Activated effector memory CD4-positive, alpha-beta T cell treated with anti-CD3 and anti-CD28 coated beads, Interleukin-2, amount 50 U/mL, for 16 hours (primary cell): ENCODE data around the gene DYNC1H1.

Experiments used
- DNase-seq: peaks from one replicate; pipeline ENCODE4 v3.0.0-alpha.2; 2020

The DYNC1H1 gene

DNA sequence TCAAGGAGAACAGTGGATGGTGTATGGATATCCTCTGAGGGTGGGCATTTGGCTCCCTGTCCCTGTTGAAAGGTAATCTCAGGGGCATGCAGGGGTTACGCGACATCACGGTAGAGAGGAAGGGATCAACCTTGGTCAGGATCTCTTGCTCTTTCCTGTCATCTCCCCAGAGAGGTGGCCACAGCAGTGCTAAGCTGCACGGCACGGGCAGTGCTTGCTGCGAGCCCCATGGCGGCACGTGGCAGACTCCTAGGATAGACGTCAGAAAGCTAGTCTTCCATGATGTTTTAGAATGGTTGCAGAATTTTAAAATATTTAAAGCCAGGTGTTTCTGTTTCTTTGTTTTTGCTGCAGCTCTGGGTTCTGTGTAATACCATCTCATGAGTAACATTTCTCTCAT is 41.0 kb downstream of the DYNC1H1 start:
- DNase-seq, result no peak

GRCh38 chr14:102007916-102008418 is 43.6 kb downstream of the DYNC1H1 start:
- no peak for DNase-seq

DNA sequence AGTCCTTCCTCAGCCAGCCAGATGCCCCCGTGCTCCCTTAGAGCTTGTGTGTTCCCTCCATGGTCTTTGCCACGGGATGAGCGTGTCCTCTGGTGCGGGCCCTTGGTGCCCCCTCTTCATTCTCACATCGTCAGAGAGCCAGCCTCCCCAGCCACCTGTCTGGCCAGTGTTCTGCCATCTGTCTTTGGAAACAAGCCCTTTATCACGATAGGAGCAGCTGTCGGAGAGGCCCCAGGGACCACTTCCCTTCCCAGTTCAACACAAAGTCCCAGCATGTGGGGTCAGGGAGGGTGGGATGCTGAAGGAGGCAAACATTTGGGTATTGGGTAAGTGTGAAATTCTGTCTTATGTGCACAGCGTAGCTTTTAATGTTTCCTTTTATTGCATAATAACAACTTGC is 44.5 kb downstream of the DYNC1H1 start:
- DNase-seq, result no peak

GRCh38 chr14:102011631-102012030 is 47.3 kb downstream of the DYNC1H1 start:
- no peak for DNase-seq

DNA sequence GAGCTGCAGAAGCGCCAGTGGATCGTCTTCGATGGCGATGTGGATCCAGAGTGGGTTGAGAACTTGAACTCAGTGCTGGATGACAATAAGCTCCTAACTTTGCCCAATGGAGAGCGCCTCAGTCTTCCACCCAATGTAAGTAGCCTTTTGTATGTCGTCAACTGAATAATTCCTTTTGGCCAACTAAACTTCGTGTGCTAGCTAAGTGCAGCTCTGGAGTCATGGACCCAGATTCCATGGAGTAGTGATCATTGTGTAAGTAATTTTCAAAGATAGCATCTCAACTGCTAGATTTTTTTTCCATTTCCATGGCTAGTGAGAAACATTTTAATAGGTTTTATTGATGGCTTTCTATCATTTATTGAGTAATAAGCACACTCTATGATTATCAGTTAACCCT is 48.0 kb downstream of the DYNC1H1 start:
- DNase-seq, result no peak

- no peak for DNase-seq
Observed at GRCh38 chr14:102013669-102014200, 49.4 kb downstream of the DYNC1H1 start.

DNA sequence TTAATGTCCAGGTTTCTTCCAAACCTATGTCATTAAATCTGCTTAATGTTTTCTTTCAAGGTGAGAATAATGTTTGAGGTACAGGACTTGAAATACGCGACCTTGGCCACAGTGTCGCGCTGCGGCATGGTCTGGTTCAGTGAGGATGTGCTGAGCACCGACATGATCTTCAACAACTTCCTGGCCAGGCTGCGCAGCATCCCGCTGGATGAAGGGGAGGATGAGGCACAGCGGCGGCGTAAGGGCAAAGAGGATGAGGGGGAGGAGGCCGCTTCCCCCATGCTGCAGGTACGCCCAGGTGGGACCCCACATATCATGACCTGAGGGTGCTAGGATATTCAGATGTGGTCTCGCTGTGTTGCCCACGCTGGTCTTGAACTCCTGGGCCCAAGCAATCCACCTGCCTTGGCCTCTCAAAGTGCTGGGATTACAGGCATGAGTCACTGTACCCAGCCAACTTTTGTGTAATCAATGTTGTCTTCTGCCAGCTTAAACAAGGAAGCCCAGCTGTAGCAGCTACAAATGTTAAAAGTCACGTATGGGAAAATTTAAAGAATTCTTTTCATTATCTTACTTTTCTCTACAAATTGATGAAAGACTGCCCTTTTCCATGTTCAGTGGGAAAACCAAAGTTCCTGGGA is 50.8 kb downstream of the DYNC1H1 start:
- no peak for DNase-seq

GRCh38 chr14:102015771-102016170 is 51.4 kb downstream of the DYNC1H1 start:
- DNase-seq, result no peak

DNA sequence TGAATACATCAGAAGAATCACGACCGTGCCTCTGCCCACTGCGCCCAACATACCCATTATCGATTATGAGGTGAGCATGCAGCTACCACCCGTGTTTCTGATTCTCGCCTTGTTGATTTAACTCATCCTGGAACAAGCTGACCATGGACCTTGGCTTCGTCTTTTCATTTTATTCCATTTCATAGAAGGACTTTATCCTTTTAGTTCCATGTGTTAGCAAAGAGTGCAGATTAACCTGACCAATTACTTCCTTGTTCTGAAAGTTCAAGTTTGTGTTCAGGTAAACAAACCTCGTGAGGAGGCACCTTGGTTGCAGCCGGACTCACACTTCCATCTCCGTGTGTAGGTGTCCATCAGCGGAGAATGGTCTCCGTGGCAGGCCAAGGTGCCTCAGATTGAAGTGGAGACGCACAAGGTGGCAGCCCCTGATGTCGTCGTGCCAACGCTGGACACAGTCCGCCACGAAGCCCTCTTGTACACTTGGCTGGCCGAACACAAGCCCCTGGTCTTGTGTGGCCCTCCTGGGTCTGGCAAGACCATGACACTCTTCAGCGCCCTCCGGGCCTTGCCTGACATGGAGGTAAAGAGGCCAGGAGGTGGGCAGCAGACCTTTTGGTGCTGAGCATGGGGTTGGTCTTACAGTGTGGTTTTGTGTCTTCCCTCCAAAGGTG is 52.2 kb downstream of the DYNC1H1 start:
- DNase-seq, result no peak

DNA sequence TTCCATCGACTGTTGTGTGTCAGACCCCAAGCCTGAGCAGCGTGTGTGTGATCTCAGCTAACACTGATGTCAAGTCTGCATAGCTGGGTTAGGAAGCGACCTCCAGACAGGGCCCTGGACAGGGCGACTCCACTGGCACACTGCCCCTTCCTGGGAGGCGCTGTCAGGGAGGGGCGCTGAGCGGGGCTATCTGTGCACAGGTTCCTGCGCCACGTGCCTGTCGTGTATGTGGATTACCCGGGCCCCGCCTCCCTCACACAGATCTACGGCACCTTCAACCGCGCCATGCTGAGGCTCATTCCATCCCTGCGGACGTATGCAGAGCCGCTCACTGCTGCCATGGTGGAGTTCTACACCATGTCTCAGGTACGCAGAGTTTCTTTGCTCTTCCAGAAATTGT is 53.9 kb downstream of the DYNC1H1 start:
- no peak for DNase-seq

DNA sequence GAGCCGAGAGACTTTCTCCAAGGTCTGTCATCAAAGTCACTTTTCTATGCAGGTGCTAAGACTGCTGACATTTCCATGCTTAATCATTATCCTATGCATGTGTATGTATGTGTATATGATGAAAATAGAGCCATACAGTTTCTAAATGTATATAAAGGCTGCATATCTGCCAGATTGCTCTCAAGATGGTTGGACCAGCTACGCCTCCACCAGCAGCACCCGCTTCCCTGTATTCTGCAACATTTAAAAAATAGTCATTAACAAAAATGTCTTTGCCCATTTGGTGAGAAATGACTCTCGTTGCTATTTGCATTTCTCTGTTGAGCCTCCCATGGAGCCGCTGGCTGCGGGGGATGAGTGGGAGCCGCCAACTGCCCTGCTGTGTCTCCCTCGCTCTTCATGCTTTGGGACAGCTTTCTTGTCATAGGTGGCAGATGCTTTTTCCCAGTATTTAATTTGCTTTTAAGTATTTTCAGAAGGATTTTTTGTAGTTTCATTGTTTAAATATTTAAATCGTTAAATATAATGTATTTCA is 54.7 kb downstream of the DYNC1H1 start:
- no peak for DNase-seq

DNA sequence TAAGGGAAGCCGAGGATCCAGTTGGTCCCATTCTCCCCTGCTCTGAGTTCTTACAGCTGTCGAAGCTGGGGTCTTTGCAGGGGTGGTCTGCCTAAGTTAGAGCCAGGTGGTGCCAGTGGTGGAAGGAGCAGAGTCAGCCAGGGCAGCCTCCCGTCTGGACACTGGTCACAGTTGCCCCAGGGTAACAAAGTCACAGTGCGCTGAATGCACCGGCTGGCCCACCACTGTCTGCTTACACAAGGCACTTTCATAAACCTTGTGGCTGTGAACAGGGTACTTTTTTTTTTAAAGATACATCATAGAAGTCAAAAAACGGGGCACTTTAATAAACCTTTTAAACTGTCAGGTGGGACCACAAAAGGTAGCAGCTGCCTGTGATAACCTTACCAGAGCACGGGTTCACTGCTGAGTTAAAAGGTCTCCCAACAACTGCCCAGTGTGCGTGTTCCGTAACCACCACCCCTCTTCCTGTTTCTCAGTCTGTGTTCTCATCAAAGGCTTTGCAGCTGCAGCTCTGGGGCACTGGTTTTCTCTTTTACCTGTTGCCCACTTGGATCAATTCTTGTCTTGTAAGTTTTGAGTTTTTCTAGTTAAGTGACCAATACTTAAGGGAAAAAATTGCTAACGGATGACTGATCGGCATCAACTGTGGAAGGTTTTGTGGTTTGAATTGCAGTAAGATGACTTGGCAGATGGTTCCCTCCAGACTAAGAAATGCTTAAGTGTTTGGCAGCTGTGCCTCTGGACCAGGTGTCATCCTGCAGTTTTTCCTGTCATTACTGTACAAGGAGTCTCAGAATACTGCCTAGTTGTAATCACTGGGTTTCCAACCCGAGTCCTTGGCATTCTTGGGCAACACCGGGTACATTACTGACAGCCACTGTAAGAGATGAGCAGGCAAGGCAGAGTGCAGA is 55.9 kb downstream of the DYNC1H1 start:
- no peak for DNase-seq

DNA sequence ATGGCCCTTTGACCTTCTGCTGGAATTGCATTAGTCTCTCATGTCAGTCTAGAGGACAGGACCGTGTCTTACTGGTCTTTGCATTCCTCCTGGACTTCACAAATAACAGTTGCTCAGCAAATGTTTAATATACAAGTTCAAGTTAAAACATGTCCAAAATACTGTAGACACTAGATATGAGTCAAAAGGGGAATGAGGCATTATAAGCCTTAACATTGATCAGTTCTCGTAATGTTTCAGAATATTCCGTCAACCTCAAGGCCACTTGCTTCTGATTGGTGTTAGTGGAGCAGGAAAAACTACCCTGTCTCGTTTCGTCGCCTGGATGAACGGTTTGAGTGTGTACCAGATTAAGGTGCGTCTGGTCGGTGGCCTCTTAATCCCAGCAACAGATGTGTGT is 62.6 kb downstream of the DYNC1H1 start:
- no peak for DNase-seq

DNA sequence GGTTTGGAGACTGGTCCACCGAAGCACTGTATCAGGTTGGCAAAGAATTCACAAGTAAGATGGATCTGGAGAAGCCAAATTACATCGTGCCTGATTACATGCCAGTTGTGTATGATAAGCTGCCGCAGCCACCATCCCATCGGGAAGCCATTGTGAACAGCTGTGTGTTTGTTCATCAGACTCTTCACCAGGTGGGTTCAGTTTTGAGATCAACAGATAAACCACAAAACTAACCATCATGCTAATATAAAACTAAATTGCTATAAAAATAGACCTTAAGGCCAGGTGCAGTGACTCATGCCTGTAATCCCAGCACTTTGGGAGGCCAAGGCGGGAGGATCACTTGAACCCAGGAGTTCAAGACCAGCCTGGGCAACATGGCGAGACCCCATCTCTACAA is 63.6 kb downstream of the DYNC1H1 start:
- DNase-seq, result no peak

DNA sequence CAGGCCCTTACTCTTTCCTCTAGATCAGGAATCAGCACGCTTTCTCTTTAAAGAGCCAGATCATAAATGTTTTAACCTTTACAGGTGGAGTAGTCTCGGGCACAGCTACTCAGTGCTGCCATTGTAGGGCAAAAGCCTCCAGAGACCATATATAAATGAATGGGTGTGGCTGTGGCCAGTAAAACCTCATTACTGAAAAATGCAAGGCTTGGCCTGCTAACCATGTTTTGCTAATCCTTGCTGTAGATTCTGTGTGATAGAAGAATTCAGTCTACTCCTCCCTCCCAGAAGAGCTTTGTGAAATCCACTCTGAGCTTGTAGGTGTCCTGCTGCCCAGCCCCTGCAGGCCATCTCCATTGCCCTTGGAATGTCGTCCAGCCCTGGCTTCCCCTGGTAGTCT is 64.4 kb downstream of the DYNC1H1 start:
- DNase-seq, result no peak

GRCh38 chr14:102029956-102030355 is 65.6 kb downstream of the DYNC1H1 start:
- no peak for DNase-seq

DNA sequence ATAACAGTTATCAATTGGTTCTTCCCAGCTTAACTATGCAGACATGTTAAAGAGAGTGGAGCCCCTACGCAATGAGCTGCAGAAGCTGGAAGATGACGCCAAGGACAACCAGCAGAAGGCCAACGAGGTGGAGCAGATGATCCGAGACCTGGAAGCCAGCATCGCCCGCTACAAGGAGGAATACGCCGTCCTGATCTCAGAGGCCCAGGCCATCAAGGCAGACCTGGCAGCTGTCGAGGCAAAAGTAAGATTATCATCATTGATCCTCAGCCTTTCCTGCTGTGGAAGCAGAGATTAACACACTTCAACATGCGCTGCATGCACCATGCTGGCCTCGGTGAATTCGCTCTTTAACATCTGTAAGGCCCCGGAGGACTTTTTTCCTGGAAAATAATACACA is 68.9 kb downstream of the DYNC1H1 start:
- no peak for DNase-seq

DNA sequence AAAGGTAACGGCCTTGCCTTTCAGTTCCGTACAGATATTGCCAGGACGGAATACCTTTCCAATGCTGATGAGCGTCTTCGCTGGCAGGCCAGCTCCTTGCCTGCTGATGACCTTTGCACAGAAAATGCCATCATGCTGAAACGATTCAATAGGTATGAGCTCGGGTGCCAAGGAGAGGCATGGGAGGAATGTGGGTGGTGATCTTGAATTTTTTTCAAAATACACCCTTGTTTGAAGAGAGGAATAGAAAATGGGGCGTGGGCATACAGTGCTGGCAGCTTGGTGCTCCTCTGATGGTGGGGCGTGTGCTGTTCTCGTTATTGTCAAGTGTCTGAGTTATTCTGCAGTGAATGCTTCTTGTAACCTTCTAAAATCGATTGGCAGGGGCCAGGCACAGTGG is 69.9 kb downstream of the DYNC1H1 start:
- DNase-seq, result no peak

- no peak for DNase-seq
Observed at GRCh38 chr14:102035914-102036313, 71.5 kb downstream of the DYNC1H1 start.

DNA sequence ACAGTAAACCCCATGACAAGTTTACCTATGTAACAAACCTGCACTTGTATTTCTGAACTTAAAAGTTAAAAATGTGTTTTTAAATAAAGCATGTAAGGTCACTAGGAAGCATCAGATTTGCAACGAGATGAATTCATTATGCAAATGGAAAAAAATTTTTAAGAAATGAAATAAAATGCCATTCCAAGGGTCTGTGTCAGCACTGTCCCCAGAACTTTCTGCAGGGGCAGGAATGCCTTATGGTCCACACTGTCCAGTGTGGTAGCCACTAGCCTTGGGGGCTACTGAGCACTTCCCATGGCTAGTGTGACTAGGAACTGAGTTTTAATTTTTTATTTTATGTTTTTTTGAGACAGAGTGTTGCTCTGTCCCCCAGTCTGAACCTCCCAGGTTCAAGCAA is 73.3 kb downstream of the DYNC1H1 start:
- no peak for DNase-seq

DNA sequence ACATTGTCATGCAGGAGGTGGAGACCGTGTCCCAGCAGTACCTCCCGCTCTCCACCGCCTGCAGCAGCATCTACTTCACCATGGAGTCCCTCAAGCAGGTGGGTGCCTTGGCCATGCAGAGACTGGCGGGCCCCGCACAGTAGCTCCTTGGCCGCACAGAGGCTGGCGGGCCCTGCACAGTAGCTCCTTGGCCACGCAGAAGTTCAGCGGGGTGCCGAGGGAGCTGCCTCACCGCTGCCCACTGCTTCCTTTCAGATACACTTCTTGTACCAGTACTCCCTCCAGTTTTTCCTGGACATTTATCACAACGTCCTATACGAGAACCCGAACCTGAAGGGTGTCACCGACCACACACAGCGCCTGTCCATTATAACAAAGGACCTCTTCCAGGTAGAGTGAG is 74.8 kb downstream of the DYNC1H1 start:
- DNase-seq, result no peak

GRCh38 chr14:102040153-102040552 is 75.8 kb downstream of the DYNC1H1 start:
- DNase-seq, result no peak

- DNase-seq, result no peak
Observed at GRCh38 chr14:102042699-102043098, 78.3 kb downstream of the DYNC1H1 start.
